Heart left ventricle (tissue), 16 donors: Measurements from ENCODE around the gene CYB5R4. TPM values are rescaled to one million over a fixed set of nuclear protein-coding genes. Genes with fewer than 3 reads are reported as not detected.

Source experiments
- ATAC-seq, 4 donors: fragments of 200-7000 bp; cut with Tn5 transposase; one replicate each; pipeline ENCODE4 v1.9.1; 2020 to 2022; ENCODE audit warnings: moderate library complexity in 4 of 4, mild to moderate bottlenecking in 3 of 4, moderate number of reproducible peaks in 1 of 4
- DNase-seq, 5 donors: peaks; one replicate each; pipeline ENCODE4 v3.0.0-alpha.2; 2020
- H3K27ac ChIP-seq, 12 donors: fragments of 200-600 bp; sonication (generic) in 4 of 12; one replicate each; pipeline versions ENCODE4 v1.5.0 to v1.8.0; 2016 to 2022; ENCODE audit warnings: mild to moderate bottlenecking in 2 of 12
- H3K27me3 ChIP-seq, 9 donors: fragments of 200-600 bp; sonication (generic) in 2 of 9; one replicate each; pipeline versions ENCODE4 v1.5.1 to v1.8.0; 2016 to 2022; ENCODE audit warnings: mild to moderate bottlenecking in 3 of 9
- H3K36me3 ChIP-seq, 9 donors: fragments of 200-600 bp; sonication (generic) in 2 of 9; one replicate each; pipeline versions ENCODE4 v1.5.0 to v1.8.0; 2018 to 2022; ENCODE audit warnings: mild to moderate bottlenecking in 2 of 9
- H3K4me1 ChIP-seq, 12 donors: fragments of 200-600 bp; sonication (generic) in 4 of 12; one replicate each; pipeline versions ENCODE4 v1.5.0 to v1.8.0; 2016 to 2022; ENCODE audit warnings: mild to moderate bottlenecking in 3 of 12
- H3K4me3 ChIP-seq, 12 donors: fragments of 200-600 bp; sonication (generic) in 4 of 12; one replicate each; pipeline versions ENCODE4 v1.5.0 to v1.8.0; 2017 to 2022; ENCODE audit warnings: mild to moderate bottlenecking in 9 of 12, moderate library complexity in 4 of 12
- H3K9me3 ChIP-seq, 12 donors: fragments of 200-600 bp; sonication (generic) in 4 of 12; one replicate each; pipeline versions ENCODE4 v1.5.0 to v1.8.0; 2016 to 2022; ENCODE audit warnings: mild to moderate bottlenecking in 1 of 12
- CTCF ChIP-seq, 12 donors: fragments of 200-600 bp; sonication (generic) in 4 of 12; IDR thresholded peaks; one replicate each; pipeline versions ENCODE4 v1.5.0 to v1.8.0; 2018 to 2022; ENCODE audit warnings: antibody characterized with exemption in 12 of 12, mild to moderate bottlenecking in 5 of 12
- WGBS, 4 donors: extraction: QIAGEN DNeasy Blood & Tissue Kit in 2 of 4; methylation state at CpG; one replicate each; pipeline versions ENCODE4 v1.1.5 to v1.1.7; 2013 to 2018; 5-methylcytosine and 5-hydroxymethylcytosine counted together
- intact Hi-C, 10 donors: fragments of 100-400 bp; cut with DNase I; formaldehyde crosslinking; loops; one replicate each; pipeline versions ENCODE4 v1.11.1 to v1.14.2; 2022
- polyA plus RNA-seq, 2 donors: library from polyadenylated mRNA; stranded (reverse); fragments of 200-250 nt; gene quantifications; one replicate each; pipeline ENCODE4 v1.2.3, GENCODE V29; 2013
- total RNA-seq, 9 donors: library from RNA; depleted of rRNA in 2 of 9; stranded (reverse); fragments of >200 nt in 2 of 9; fragmentation: NEBNext Ultra II Directional in 3 of 9; extraction: Animal tissue kit (Norgen Biotek cat#: 25700) in 3 of 9; gene quantifications; one replicate each; pipeline versions ENCODE4 v1.1.0 to v1.2.4, GENCODE V29; 2016 to 2023
- donor health status: ischemic (EF 13 %, LVEDD 7.1; RV severe dilation, severe dysfunction).
- donor health status: healthy with polysubstance abuse.
- donor health status: DM: no; HTN: yes; CAD: no.
- donor health status: DM: no; HTN: no; CAD: no.
- donor health status: ischemic (EF 25% LVEDD 6.9; RV normal size, moderate dysfunction).
- donor health status: ischemic (EF 25% LVEDD 5.7; RV mildly dilated, moderate dysfunction).
- donor health status: healthy.
- donor health status: DM: yes; HTN: yes; CAD: no.
- donor health status: ischemic (EF 35%, LVEDD 5.7; RV mildly dilated, moderate dysfunction).
- donor health status: nonischemic (EF 11% LVEDD 7.7; RV severe dilation, severe dysfunction).
- donor health status: DM: yes; HTN: yes; CAD: no.
- donor health status: PGD.
- donor health status: ischemic (EF 29% LVEDD 5.4; RV normal size, mild dysfunction).
- donor health status: nonischemic (EF 23%, LVEDD 6.1; RV moderate dilation, normal function).

CYB5R4 gene
- total and polyA plus RNA-seq, 11 donors: 1.3 to 29.0 (median 15.6) TPM

- no peak for DNase-seq
- ATAC-seq: no peak
- H3K4me1 ChIP-seq: no peaks in the 10 kb centered on the region
- no peaks in the 10 kb centered on the region for H3K36me3 ChIP-seq
- no peak overlapping the region for H3K4me3 ChIP-seq
- H3K27ac ChIP-seq: no peak overlapping the region
- no peak for TF ChIP-seq CTCF (IDR thresholded peaks at IDR 0.05)
- 56 to 76% (median 71%) methylated on average over 1 of the region's 1 CpG for WGBS, 4 donors
- peaks cover 0 to 14% (median 0%) of the 10 kb centered on the region in 9 donors for H3K27me3 ChIP-seq
- no peaks in the 10 kb centered on the region for H3K9me3 ChIP-seq
- intact Hi-C loops: no loop called here
Measured at GRCh38 chr6:84016029-84016428, 156.5 kb downstream of the CYB5R4 start.

Other genes starting within 250 kb of the CYB5R4 start
- gene SNAP91, start 150.6 kb upstream of the CYB5R4 start, total RNA-seq: 1 to 10 TPM in 8 of 9 donors, under 1 TPM in 1; 0.23 to 3.9 (median 1.8) TPM
- gene SNAP91, start 150.6 kb upstream of the CYB5R4 start, polyA plus RNA-seq: 1 to 10 TPM in 1 of 2 donors, under 1 TPM in 1; 0.19 to 1.8 TPM
- gene RIPPLY2, start 6.3 kb upstream of the CYB5R4 start, total RNA-seq: not detected
- gene RIPPLY2, start 6.3 kb upstream of the CYB5R4 start, polyA plus RNA-seq: not detected
- under 1 TPM in 4 of 9 donors, not detected in 5; 0.12 to 0.28 (median 0.24) TPM for gene MRAP2, start 174.1 kb downstream of the CYB5R4 start, total RNA-seq
- under 1 TPM in 1 of 2 donors, not detected in 1; 0.23 TPM for gene MRAP2, start 174.1 kb downstream of the CYB5R4 start, polyA plus RNA-seq